Hematopoietic multipotent progenitor cell treated with erythropoietin and hydrocortisone succinate and interleukin-3 and kit ligand, for 4 days (in vitro differentiated cells): ENCODE measurements around the gene UBE2J2.

Experiments used
- DNase-seq: peaks from one replicate; pipeline ENCODE4 v3.0.0-alpha.2; 2015

Gene UBE2J2

DNA sequence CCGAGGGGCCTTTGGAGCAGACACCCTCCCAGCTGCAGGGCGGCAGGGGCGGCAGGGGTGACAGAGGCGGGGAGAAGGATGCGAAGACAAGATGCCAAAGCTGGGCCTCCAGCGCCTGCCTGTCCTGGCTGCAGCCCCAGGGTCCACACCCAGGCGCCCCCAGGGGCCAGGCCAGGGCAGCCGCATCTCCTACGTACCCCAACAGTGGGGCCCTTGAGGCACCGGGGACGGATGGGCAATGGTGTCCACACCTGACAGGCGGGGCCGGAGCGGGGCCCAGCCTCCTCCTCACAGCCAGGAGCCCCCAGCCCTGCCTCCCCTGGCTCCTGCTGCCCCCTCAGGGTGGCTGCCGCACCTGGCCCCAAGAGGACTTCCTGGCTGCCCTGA, 34.4 kb downstream of the UBE2J2 start:
- DNase-seq, result no peak

DNA sequence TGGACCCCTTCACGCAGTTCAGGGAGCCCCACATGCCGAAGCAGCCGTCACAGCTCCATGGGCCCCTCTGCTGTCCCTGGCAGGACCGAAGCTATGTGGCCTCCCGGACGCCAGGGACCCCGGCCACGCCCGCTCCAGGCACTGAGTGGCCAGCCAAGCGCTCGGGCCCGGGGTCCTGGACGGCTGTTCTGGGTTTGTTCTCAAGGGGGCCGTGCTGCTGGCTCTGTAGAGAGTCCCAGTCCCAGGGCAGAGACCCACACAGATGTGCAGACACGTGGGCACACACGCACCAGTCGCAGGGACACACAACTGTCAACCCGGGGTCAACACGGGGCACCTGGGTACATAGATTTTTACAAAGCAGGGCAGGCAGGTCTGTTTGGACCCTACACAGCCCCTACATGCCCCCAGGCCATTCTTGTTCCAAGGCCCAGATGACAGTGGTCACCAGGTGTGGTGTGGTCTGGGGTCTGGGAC, 34.9 kb downstream of the UBE2J2 start:
- DNase-seq, result no peak

DNA sequence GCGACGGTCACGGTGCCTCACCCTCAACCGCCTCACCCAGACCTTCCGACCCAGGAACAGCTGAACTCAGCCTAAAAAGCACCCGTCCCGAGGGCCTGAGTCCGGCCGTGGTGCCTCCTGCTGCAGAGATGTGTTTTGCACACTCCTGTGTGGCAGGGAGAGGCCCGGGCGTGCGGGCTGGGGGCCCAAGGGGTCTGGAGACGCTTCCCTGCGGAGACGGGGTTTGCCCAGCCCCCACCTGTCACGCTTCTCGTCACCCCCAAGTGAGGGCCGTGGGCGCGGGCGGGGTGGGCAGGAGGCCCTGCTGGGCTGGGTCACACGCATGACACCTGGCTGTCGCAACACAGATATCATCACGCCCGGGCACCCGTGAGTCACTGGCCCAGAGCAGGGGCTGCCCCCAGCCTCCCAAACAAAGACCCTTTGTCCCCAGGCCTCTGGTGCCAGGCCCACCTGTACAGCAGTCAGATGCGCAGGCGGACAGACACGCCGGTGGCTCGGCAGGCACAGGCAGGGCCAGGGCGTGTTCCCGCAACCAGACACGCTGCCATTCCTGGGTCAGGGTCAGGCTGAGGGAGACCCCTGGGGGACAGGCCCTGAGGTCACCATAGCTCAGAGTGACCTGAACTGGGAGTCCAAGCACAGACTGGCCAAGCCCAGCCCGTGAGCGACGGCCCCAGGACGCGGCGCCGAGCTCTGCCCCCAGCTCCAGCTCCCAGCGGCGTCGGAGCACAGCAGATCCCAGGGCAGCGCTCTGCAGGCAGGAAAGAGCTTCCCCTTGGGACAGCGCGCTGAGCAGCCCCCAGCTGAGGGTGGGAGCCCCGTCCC, 35.6 kb downstream of the UBE2J2 start:
- no peak for DNase-seq

DNA sequence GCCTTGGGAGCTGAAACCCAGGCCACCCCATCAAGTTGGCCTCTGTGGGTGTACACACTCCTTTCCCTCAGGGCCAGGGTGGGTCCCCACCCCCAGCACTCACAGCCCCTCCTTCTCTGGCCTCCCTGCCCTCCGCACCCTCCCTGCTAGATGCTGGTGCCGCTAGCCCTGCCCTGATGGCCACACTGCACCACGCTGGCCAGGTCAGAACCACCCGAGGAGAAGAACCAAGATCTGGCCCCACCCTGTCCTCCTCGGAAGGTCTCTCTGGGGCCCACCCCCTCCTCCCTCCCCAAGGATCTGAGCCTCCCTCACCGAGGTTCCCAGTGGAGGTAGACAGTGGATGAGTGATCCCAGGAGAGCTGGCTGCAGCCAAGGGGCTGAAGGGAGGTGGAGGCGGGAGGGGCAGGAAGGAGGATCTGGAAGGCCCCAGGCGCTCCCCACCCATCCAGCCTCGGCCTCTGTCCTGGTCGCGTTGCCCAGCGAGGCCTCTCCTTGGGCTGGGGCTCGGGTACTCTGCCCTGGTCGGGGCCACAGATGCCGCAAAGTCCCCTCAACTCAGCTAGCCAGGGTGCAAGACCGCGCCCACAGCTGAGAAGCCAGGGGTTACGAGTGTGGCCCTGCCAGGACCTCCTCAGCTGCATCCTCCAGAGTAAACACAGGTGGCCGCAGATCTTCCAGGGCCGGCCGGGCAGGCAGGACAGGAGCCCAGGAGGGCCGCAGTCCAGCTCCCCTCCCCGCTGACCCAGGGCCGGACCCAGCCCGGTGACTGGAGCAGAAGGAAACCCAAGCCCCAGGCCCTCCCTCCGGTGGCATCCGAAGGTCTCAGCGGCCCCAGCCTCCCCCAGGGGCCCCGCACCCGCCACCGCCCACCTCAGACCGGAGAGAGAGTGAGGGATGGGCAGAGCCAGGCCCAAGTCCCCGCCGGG, 36.4 kb downstream of the UBE2J2 start:
- DNase-seq, result no peak

DNA sequence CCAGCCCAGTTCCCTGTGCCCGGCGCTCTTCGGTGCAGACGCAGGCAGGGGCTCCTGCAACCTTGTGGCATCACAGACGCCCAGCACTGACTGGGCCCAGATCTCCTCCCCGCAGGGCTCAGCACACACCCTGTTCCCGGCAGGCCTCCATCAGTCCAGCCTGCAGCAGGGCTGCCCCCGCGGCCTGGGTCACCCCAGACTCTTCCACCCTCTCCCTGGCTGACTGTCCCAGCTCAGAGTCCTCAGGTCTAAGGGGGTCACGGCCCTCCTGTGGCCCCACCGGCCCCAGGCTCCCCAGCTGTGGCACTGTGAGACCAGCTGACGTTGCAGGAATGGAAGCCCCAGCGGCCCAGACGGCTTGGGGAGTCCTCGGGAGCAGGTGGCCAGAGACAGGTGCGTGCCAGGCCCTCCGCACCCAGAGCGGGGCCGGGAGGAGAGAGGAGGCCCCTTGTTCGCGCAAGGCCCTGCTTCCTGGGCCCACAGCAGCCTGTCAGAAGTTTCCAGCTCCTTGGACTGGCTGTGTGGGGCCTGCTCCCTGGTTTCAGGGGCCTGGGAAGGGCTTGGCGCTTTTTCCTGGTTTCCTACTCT, 37.4 kb downstream of the UBE2J2 start:
- no peak for DNase-seq

DNA sequence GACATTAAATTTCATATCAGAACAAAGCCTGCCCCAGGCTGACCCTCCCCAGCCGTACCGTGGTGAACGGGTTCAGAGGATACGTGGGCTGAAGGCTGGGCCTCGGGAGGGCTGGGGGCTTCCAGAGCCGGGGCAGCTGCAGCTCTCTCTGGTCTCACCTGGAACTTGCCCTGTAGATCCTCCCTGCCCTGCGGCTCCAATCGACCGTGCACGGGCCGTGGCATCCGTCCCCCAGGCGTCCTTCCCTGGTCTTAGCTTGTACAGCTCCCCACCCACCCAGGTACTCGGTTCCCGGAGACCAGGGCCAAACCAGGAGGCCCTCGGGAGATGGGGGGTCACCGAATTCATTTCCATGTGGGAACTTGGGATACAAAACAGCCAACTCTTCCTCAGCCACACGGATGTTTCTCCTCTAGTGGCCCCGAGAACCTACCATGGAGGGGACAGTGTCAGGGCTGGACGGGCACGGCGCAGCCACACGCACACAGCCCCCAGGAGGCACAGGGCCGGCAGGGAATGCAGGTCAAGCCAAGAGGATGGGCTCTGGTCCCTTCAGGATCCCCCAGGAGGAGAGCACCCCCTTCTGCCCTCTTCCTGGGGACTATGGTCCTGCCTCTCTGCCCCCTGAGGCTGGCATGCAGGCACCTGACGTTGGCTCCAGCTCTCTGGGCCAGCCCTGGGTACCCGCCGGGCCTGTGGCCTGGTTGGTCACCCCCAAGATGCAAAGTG, 38.5 kb downstream of the UBE2J2 start:
- DNase-seq, result no peak

DNA sequence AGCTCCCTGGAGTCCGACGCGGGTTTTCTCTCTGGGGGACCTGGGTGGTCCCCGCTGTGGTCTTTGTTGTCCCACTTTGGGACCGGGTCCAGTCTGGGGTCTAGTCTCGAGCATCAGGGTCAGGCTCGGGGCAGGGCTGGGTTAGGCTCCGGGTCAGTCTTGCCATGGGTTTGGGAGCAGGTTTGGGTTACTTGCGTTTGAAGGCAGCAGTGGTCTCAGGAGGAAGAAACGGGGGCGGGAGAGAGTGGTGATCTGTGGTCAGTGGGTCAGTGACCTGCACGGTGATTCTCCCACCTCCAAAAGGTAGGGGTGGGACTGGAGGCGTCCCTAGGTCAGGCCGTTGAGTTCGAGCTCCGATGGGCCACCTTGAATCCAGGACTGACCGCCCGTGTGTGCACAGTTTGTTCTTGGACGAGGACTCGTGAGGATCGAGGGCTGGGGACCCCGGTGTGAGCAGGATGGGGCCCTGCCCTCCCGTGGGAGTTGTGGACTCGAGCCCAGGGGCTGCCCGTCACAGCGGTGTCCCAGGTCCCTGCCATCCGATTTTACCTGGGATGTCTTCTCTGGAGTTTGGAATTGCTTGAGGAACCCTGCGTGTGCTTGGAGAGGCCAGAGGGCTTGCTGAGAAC, 39.4 kb downstream of the UBE2J2 start:
- no peak for DNase-seq

DNA sequence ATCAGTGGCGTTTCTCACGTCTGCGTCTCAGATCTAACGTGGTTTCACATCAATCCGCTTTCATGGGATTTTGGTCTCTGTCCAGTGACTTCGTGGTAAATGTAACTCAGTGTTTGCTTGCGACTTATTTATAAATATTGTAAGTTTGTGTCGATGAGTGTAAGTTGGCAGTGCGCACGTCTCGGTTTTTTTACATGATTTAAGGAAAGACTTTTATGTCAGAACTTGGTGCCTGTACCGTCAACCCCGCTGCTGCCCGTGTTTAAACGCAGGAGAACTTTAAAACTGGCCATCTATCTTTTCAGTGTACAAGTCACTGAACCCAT, 40.1 kb downstream of the UBE2J2 start:
- no peak for DNase-seq

DNA sequence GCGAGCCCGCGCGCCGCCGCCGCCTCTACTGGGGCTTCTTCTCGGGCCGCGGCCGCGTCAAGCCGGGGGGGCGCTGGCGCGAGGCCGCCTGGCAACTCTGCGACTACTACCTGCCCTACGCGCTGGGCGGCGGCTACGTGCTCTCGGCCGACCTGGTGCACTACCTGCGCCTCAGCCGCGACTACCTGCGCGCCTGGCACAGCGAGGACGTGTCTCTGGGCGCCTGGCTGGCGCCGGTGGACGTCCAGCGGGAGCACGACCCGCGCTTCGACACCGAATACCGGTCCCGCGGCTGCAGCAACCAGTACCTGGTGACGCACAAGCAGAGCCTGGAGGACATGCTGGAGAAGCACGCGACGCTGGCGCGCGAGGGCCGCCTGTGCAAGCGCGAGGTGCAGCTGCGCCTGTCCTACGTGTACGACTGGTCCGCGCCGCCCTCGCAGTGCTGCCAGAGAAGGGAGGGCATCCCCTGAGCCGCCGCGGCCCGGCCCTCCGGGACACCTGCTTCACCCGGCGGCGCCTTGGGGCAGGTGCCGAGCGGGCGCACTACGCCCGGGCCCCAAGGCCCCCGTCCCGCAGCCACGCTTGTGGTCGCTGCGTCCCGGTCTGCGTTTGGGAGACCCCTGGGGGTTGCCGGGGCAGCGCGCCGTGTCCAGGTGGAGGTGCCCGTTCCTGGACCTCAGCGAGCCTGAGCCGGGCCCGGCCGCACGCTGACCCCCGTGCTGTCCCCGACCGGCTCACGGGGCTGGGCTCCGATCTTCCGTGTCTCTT, 40.7 kb downstream of the UBE2J2 start:
- DNase-seq, result no peak

DNA sequence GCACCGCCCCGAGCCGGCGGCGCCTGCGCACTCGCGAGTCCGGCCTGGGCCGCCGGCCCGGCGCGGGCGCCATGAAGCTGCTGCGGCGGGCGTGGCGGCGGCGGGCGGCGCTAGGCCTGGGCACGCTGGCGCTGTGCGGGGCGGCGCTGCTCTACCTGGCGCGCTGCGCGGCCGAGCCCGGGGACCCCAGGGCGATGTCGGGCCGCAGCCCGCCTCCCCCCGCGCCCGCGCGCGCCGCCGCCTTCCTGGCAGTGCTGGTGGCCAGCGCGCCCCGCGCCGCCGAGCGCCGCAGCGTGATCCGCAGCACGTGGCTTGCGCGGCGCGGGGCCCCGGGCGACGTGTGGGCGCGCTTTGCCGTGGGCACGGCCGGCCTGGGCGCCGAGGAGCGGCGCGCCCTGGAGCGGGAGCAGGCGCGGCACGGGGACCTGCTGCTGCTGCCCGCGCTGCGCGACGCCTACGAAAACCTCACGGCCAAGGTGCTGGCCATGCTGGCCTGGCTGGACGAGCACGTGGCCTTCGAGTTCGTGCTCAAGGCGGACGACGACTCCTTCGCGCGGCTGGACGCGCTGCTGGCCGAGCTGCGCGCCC, 41.4 kb downstream of the UBE2J2 start, which contains the start of gene B3GALT6:
TSS of gene B3GALT6 (plus strand) at position 30 of the 588 bp plus-strand sequence. CDS start at position 72, 42 bp downstream.
- DNase-seq, result no peak

DNA sequence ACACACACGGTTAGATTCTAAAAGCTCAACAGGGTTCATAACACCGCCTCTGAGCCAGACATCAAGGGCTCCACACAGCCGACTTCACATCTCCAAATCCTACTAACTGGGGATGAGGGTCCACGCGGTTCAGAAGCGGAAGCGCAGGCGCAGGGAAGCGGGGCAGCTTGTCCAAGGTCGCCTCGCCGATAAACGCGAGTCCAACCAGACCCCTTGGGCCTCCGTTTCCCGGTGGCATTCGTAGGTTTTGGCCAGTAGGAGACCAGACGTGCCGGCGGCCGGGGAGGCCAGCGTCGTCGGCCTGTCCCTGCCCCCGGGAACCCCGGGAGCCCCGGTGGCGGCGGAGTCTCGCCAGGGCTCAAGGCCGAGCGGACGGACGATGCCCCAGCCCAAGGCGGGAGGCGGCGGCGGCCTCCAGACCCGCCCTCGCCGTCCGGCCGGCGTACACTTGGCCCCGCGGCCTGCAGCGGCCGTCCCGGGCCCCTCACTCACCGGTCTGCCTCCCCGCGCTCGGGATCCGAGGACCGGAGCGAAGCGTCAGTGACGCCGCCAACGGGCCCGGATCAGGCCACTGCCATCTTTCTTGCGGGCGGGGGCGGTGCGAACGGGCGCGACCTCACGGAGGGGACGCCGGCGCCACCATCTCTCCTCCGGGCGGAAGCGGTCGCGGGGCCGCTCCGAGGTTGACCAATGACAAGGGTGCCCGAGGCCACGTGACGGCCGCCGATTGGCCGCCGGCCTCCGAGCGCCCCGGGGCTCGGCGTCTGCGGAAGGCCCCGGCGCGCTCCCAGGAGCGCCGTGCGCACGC, 42.0 kb downstream of the UBE2J2 start, which contains the start of gene SDF4:
TSS of gene SDF4 (minus strand) at position 602 of the 808 bp plus-strand sequence. CDS start 3,229 bp downstream, outside the sequence.
- DNase-seq, result peak; percentile 99

DNA sequence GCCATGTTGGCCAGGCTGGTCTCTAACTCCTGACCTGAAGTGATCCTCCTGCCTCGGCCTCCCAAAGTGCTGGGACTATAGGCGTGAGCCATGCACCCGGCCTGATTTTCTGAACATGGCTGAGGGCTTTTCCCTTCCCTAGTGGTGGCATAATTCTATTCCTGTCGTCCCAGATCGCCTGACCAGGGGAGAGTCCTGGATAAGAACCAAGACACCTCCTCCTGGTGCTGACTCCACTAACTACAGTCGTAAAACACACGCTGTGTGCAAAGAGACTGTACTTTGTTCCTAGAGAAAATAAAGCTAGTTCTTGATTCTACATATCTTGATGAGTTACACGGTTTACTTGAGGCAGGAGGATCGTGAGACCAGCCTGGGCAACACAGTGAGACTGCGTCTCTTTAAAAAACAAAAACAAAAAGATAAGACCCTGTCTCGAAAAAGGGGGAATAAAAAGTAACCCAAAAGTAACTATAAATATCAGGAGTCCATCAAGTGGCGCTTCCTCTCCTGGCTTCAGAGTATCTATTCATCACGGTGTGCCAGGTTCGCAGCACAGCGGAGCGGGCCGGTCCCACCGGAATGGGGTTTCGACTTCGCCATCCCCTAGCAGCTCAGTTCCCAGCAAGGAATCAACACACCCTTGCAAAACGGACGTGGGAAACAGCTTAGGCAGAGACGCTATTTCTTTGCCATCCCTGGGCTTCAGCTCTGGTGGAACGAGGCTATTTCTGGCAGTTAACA, 42.8 kb downstream of the UBE2J2 start:
- DNase-seq, result peak; percentile 57

DNA sequence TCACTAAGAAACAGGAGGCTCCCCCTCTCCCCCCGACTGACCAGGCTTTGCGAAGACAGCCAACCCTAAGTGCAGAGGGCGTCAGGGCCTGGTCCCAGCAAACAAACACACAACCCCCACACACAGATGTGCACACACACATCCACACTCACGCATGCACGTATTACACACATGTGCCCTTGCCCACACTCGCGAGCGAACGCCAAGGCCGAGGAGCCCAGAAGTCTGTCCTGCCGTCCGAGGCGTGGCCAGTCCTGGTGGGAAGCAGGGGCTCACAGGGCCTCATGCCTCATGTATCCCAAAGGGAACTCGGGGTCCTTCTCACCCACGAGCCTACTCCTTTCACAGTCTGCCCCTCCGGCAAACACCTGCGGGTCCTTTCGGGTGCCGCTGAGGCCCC, 43.9 kb downstream of the UBE2J2 start:
- no peak for DNase-seq

DNA sequence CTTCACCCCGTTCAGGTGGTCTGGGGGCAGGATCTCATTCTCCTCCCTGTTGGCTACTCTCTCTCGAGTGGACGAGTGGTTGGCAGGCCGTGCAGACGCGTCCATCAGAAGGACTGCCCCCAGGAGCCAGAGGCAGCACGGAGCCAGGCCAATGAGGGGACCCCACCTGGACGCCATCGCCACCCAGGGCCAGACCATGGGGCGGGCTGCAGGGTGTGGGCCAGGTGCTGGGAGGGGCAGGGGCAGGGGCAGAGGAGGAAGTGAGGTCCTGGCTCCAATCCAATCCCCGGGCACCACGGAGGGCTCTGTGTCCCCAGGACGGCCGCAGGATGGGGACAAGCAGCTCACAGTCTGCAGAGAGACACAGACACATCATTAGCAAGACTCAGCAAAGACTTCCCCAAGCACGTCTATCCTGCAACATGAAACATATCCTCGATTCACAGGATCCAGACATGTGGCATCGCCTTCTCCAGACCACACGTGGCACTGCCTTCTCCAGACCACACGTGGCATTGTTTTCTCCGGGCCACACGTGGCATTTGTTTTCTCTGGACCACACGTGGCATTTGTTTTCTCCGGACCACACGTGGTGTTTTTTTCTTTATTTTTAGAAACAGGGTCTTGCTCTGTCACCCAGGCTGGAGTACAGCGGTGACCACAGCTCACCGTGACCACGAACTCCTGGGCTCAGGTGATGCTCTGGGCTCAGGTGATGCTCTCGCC, 44.9 kb downstream of the UBE2J2 start:
- no peak for DNase-seq

DNA sequence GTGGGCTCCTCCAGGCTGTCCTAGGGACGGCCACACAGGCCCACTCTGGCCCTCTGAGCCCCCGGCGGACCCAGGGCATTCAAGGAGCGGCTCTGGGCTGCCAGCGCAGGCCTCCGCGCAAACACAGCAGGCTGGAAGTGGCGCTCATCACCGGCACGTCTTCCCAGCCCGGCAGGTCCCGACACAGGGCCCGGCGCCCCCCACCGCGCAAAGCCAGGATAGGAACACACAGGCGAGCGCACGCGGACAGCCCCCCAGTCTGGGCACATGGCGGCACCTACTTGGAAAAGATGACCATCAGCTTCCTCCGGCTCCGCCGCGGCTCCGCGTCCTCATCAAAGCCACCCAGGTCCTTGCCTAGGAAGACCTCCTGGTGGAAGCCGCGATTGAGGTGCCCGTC, 45.5 kb downstream of the UBE2J2 start:
- no peak for DNase-seq

DNA sequence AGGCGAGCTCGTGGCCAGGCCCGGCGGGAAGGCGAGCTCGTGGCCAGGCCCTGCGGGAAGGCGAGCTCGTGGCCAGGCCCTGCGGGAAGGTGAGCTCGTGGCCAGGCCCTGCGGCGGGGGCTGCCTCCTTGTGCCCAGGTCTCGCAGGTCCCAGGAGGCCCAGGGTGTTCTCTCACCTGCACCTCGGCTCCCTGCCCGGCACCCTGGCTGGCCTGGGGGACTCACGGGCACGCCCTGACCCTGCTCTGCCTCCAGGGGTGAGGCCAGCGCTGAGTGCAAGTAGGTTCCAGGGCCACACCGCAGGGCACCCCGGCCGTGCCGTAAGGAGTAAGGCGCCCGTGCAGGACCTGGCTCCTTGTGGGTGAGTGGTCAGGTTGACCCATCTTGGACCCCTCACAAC, 46.3 kb downstream of the UBE2J2 start:
- no peak for DNase-seq

DNA sequence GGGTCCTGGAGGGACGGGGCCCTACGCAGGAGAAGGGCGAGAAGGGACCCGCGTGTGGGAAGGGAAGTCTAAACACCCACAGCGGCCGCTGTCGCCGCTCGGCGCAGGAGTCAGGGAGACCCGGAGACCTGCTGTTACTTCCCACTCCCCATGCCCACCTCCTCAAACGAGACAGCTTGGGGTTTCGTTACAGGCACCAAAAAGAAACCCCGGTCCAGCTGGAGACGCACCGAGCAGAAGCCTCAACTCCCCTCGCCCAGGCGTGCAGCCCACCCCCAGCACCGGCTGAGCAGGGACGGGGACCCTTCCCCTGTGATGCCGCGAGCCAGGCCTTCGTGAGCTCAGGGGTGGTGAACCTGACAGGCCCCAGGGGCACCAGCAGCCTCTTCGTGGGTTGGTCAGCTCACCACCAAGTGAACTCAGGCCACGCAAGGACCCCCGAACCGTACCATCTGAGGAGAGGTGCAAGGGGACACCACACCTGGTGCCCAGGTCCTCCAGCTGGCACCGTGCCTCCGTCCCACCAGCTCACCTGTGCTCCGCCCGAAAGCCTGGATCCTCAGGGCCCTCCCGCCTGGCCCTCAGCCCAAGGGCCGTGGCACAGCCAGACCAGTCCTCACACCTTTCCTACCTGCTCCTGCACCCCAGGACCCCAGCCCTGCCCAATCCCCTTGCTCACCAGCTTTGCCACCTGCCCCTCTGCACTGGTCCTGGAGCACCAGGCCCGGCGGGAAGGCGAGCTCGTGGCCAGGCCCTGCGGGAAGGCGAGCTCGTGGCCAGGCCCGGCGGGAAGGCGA, 46.9 kb downstream of the UBE2J2 start:
- no peak for DNase-seq

DNA sequence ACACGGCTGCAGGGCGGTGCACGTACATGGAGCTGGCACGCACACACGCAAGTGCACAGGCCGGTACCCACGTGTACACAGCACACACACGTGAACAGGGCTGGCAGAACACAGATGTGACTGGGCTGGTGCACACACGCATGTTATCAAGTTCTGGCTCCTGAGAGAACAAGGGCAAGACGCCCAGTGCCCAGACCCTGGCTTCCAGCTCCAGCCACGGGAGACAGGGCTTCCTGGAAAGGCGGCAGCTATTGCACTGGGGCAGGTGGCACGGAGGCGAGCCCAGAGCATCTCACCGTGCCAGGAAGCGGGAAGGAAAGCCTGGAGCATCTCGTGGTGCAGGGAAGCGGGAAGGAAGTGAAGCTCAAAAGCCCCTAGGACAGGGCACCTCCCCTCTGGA, 47.7 kb downstream of the UBE2J2 start:
- DNase-seq, result no peak
